HepG2 (cell line): Measurements from ENCODE around the gene SLC36A3. TPM values are rescaled to one million over a fixed set of nuclear protein-coding genes. Genes with fewer than 3 reads are reported as not detected.

ENCODE experiments used
- ARID2 ChIP-seq: sonication (generic); formaldehyde crosslinking; IDR thresholded peaks from 2 replicates; pipeline ENCODE4 v1.8.1; 2022; ENCODE audit warnings: mild to moderate bottlenecking, missing genetic modification reagents, borderline replicate concordance
- BCL6 ChIP-seq: IDR thresholded peaks from 2 replicates; pipeline ENCODE4 v1.6.1; 2016; ENCODE audit warnings: missing genetic modification reagents, missing compliant biosample characterization
- ELF3 ChIP-seq: IDR thresholded peaks from 2 replicates; pipeline ENCODE4 v1.6.1; 2016; ENCODE audit warnings: missing genetic modification reagents, missing compliant biosample characterization
- RERE ChIP-seq: IDR thresholded peaks from 2 replicates; pipeline ENCODE4 v1.6.1; 2016; ENCODE audit warnings: low read depth, missing genetic modification reagents, missing compliant biosample characterization
- SATB2 ChIP-seq: sonication (generic); formaldehyde crosslinking; IDR thresholded peaks from 2 replicates; pipeline ENCODE4 v1.5.0; 2020; ENCODE audit warnings: missing genetic modification reagents
- SIX4 ChIP-seq: sonication (generic); formaldehyde crosslinking; IDR thresholded peaks from 2 replicates; pipeline ENCODE4 v1.4.0; 2020; ENCODE audit warnings: missing genetic modification reagents
- TBX3 ChIP-seq: fragments of 450-650 bp; IDR thresholded peaks from 2 replicates; pipeline ENCODE4 v1.6.1; 2017; ENCODE audit warnings: antibody characterized with exemption, mild to moderate bottlenecking, inconsistent platforms, borderline replicate concordance
- ZBTB40 ChIP-seq, 2 experiments: fragments of 450-650 bp in 1 of 2; sonication (generic) in 1 of 2; formaldehyde crosslinking in 1 of 2; IDR thresholded peaks; 2 replicates each; pipeline versions ENCODE4 v1.6.1 to v1.8.0; 2016 to 2022; ENCODE audit warnings: antibody characterized with exemption in 1 of 2, mild to moderate bottlenecking in 1 of 2, missing genetic modification reagents in 1 of 2
- ZNF160 ChIP-seq: sonication (generic); formaldehyde crosslinking; IDR thresholded peaks from 2 replicates; pipeline ENCODE4 v1.8.0; 2022; ENCODE audit warnings: mild to moderate bottlenecking, inconsistent platforms, missing genetic modification reagents
- ZNF777 ChIP-seq: sonication (generic); formaldehyde crosslinking; IDR thresholded peaks from 2 replicates; pipeline ENCODE4 v1.4.0; 2020; ENCODE audit warnings: missing genetic modification reagents
- ZNF879 ChIP-seq: sonication (generic); formaldehyde crosslinking; IDR thresholded peaks from 2 replicates; pipeline ENCODE4 v1.8.1; 2023; ENCODE audit warnings: missing genetic modification reagents
- polyA plus RNA-seq, 8 experiments: library from polyadenylated mRNA; depleted of rRNA in 3 of 8; stranded (reverse) in 7 of 8; unstranded in 1 of 8; fragments of >200 nt; fragmentation: Illumina TruSeq in 4 of 8; extraction: Trizol in 4 of 8; gene quantifications; 2 replicates each; pipeline versions ENCODE4 v1.2.1 to v1.2.3, GENCODE V29; 2011 to 2016; ENCODE audit warnings: low read depth in 4 of 8, missing spikeins in 1 of 8, mixed read lengths in 1 of 8; ENCODE audit not compliant: insufficient read depth in 1 of 8
- total RNA-seq, 5 experiments: library from RNA; depleted of rRNA; stranded (reverse); fragments of >200 nt; fragmentation: Illumina TruSeq; extraction: Trizol; gene quantifications; 2 replicates each; pipeline ENCODE4 v1.2.3, GENCODE V29; 2016; ENCODE audit warnings: low read depth in 1 of 5
- TF ChIP-seq, protein P1 (sequence below): fragments of 450-650 bp; IDR thresholded peaks from 2 replicates; pipeline ENCODE4 v1.6.1; 2017; ENCODE audit warnings: mild to moderate bottlenecking

The SLC36A3 gene
- total and polyA plus RNA-seq, 2 of the 13 experiments (the other 11 are each of a cell fraction or from before 2014, with no cell fraction given), result not detected

DNA sequence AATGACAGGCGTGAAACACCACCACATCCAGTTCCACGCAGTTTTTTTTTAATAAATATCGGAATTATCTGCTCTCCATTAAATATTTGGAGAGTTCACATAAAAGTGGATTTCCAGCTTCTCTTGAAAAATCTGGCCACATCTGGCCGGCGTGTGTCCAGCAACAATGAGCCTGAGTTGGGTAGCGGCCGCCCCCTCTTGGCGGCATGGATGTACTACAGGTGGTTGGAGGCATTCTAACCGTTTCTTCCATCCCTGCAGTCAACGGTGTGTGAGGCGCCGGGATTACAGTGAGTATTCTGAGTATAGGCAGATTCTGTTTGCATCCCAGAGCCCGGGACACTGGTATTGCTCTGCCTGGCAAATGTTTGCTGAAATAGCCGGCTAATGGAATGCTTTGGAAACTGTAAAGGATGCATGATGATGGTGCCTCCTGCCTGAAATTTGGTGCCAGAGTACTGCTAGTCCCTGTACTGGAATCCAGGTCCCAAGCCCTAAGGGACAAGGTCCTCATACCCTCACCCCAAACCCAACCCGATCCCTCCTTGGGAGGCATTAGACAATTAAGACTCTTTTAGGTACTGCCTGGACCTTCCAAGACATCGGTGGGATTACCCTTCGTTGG lies 64.2 kb downstream of the SLC36A3 start (continued):
- TF ChIP-seq TBX3 (no peak), SIX4 (CRISPR knock-in tag) (no peak), ZNF879 (no peak), ZBTB40 (IDR thresholded peaks at IDR 0.05) (no peak), ZBTB40 (CRISPR knock-in tag; IDR thresholded peaks at IDR 0.05) (no peak), RERE (CRISPR knock-in tag) (no peak), ZNF777 (CRISPR knock-in tag) (no peak), ELF3 (CRISPR knock-in tag) (no peak), BCL6 (0 out of 2 replicates have a peak, but pooled peaks have one; percentile 11), ARID2 (CRISPR knock-in tag) (no peak), SATB2 (CRISPR knock-in tag) (no peak), ZNF160 (CRISPR knock-in tag) (no peak)
- TF ChIP-seq, protein P1, sequence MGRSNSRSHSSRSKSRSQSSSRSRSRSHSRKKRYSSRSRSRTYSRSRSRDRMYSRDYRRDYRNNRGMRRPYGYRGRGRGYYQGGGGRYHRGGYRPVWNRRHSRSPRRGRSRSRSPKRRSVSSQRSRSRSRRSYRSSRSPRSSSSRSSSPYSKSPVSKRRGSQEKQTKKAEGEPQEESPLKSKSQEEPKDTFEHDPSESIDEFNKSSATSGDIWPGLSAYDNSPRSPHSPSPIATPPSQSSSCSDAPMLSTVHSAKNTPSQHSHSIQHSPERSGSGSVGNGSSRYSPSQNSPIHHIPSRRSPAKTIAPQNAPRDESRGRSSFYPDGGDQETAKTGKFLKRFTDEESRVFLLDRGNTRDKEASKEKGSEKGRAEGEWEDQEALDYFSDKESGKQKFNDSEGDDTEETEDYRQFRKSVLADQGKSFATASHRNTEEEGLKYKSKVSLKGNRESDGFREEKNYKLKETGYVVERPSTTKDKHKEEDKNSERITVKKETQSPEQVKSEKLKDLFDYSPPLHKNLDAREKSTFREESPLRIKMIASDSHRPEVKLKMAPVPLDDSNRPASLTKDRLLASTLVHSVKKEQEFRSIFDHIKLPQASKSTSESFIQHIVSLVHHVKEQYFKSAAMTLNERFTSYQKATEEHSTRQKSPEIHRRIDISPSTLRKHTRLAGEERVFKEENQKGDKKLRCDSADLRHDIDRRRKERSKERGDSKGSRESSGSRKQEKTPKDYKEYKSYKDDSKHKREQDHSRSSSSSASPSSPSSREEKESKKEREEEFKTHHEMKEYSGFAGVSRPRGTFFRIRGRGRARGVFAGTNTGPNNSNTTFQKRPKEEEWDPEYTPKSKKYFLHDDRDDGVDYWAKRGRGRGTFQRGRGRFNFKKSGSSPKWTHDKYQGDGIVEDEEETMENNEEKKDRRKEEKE, result no peak
